Hepatocyte (in vitro differentiated cells): ENCODE measurements around the gene AMIGO1.

Experiments used
- EZH2phosphoT487 ChIP-seq: fragments of 200-600 bp; sonication (generic); IDR thresholded peaks from one replicate; pipeline ENCODE4 v1.6.1; 2018; ENCODE audit warnings: antibody characterized with exemption, mild to moderate bottlenecking, low read depth, moderate library complexity; ENCODE audit not compliant: unreplicated experiment, severe bottlenecking
- TF ChIP-seq, protein P1 (sequence below): fragments of 200-600 bp; sonication (generic); IDR thresholded peaks from 2 replicates; pipeline ENCODE4 v1.5.1; 2016; ENCODE audit warnings: antibody characterized with exemption, mild to moderate bottlenecking; ENCODE audit not compliant: poor library complexity

DNA sequence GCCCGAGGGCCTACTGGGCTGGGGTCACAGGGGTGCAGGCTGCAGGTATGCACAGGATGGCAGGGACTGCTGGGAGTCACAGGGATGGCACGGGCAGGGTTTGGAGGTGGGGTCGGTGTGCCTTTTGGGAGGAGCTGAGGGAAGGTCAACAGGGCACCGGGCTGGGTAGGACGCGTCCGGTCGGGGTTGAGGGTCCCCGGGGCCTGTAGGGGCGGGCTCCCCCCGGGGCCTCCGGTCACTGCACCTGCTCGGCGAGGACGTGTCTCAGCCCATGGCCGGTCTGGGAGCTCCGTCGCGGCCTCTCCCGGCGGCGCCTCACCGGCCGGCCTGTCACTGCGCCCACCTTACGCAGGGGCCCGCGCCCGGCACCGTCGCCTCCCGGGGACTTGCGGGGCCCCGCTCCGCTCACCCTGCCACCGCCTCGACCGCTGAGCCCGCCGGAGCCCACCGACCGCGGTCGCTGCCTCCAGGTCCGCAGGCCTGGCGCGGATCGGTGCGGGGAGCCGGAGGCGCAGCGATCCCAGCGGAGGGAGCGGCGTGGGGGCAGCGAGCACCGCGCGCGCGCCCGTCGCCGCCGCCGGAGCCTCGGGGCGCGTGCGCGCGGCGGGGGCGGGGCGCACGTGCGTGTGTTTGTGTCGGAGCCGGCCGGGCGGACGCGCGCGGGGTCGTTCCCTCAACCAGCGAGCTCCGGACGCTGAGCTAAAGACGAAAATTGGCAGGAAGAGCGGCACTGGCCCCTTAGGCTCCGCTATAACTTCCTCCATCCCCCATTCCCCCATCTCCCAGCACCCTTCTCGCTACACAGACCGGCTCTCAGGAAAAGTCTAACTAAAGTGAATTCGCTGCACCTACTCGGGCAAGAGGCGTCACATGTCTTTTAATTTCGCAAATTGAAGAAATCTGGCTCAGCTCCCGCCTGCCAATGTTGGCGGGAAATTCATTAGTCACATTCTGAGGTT, at the start of gene AMIGO1:
- no peak for TF ChIP-seq EZH2phosphoT487
- TF ChIP-seq, protein P1, sequence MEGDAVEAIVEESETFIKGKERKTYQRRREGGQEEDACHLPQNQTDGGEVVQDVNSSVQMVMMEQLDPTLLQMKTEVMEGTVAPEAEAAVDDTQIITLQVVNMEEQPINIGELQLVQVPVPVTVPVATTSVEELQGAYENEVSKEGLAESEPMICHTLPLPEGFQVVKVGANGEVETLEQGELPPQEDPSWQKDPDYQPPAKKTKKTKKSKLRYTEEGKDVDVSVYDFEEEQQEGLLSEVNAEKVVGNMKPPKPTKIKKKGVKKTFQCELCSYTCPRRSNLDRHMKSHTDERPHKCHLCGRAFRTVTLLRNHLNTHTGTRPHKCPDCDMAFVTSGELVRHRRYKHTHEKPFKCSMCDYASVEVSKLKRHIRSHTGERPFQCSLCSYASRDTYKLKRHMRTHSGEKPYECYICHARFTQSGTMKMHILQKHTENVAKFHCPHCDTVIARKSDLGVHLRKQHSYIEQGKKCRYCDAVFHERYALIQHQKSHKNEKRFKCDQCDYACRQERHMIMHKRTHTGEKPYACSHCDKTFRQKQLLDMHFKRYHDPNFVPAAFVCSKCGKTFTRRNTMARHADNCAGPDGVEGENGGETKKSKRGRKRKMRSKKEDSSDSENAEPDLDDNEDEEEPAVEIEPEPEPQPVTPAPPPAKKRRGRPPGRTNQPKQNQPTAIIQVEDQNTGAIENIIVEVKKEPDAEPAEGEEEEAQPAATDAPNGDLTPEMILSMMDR: no peak
